Pancreas (tissue), 10 donors: ENCODE results near the gene TARBP1. TPM values are rescaled to one million over a fixed set of nuclear protein-coding genes. Genes with fewer than 3 reads are reported as not detected.
"Not testable (repeated sequence)": the region's sequence is repeated elsewhere in the genome, so short reads cannot be mapped to it uniquely, and the experiment has no call there.

Source experiments
- ATAC-seq, 4 donors: fragments of 200-7000 bp; cut with Tn5 transposase; one replicate each; pipeline versions ENCODE4 v1.8.0 to v1.9.1; 2020; ENCODE audit warnings: mild to moderate bottlenecking in 4 of 4, moderate library complexity in 4 of 4
- DNase-seq, 6 donors: peaks; one replicate each; pipeline ENCODE4 v3.0.0-alpha.2; 2020
- FAIRE-seq: peaks from 2 replicates; lab custom pipeline; 2012; peaks lifted over from hg19 to GRCh38; lab: Jason Lieb, UNC
- H3K27ac ChIP-seq, 4 donors: fragments of 200-600 bp; sonication (generic); 1 replicate in 3 of 4; 2 replicates in 1 of 4; pipeline versions ENCODE4 v1.5.0 to v1.8.0; 2020
- H3K27me3 ChIP-seq, 4 donors: fragments of 200-600 bp; one replicate each; pipeline ENCODE4 v1.8.0; 2021
- H3K36me3 ChIP-seq, 3 donors: fragments of 200-600 bp; sonication (generic) in 1 of 3; one replicate each; pipeline versions ENCODE4 v1.5.0 to v1.8.0; 2020 to 2021
- H3K4me1 ChIP-seq, 3 donors: fragments of 200-600 bp; one replicate each; pipeline ENCODE4 v1.8.0; 2021
- H3K4me3 ChIP-seq, 4 donors: fragments of 200-600 bp; sonication (generic) in 2 of 4; one replicate each; pipeline versions ENCODE4 v1.5.0 to v1.8.0; 2020 to 2021
- H3K9me3 ChIP-seq, 4 donors: fragments of 200-600 bp; one replicate each; pipeline ENCODE4 v1.8.0; 2021
- CTCF ChIP-seq, 4 donors: fragments of 200-600 bp; sonication (generic) in 3 of 4; IDR thresholded peaks; one replicate each; pipeline versions ENCODE4 v1.5.0 to v1.8.0; 2021; ENCODE audit warnings: antibody characterized with exemption in 4 of 4
- WGBS, 2 donors: extraction: QIAGEN DNeasy Blood & Tissue Kit; methylation state at CpG; one replicate each; pipeline ENCODE4 v1.1.7; 2013; 5-methylcytosine and 5-hydroxymethylcytosine counted together
- intact Hi-C, 3 donors: fragments of 100-400 bp; cut with DNase I; formaldehyde crosslinking; loops; one replicate each; pipeline versions ENCODE4 v1.11.1 to v1.14.2; 2022
- polyA plus RNA-seq, 2 donors: library from polyadenylated mRNA; stranded (reverse); fragments of 200-250 nt; gene quantifications; one replicate each; pipeline ENCODE4 v1.2.3, GENCODE V29; 2013
- total RNA-seq, 6 donors: library from RNA; stranded (reverse); fragmentation: NEBNext Ultra II Directional in 4 of 6; extraction: Animal tissue kit (Norgen Biotek cat#: 25700) in 4 of 6; gene quantifications; one replicate each; pipeline versions ENCODE4 v1.2.1 to v1.2.4, GENCODE V29; 2021 to 2023
- donor health status: healthy with polysubstance abuse.
- donor health status: DM: no; HTN: no; CAD: no; lungs with moderate emphysema.
- donor health status: DM: no; HTN: no; CAD: no.
- donor health status: control.
- donor health status: control.
- donor health status: Bipolar disorder and iron deficiency.
- donor health status: DM: yes; HTN: yes; CAD: no.
- donor health status: DM: no; HTN: no; CAD: no.
- donor health status: DM: no; HTN: no; CAD: no.
- donor health status: DM: yes; HTN: yes; CAD: no.

Gene TARBP1
- total and polyA plus RNA-seq, 8 donors = 11.0 to 52.2 (median 14.4) TPM

GRCh38 chr1:234381699-234382555 lies 97.1 kb downstream of the TARBP1 start:
- no peak for FAIRE-seq
- WGBS, 2 donors = 83 to 85% methylated on average over 10 of the region's 10 CpGs
- intact Hi-C loops = no loop called here
- no peak for ATAC-seq
- H3K36me3 ChIP-seq = peaks cover 0 to 7% (median 0%) of the 10 kb centered on the region in 3 donors
- TF ChIP-seq CTCF (IDR thresholded peaks at IDR 0.05) = no peak
- H3K4me3 ChIP-seq = no peak overlapping the region
- DNase-seq = no peak
- H3K27ac ChIP-seq = no peak overlapping the region
- no peaks in the 10 kb centered on the region for H3K27me3 ChIP-seq
- no peaks in the 10 kb centered on the region for H3K9me3 ChIP-seq
- no peaks in the 10 kb centered on the region for H3K4me1 ChIP-seq

GRCh38 chr1:234379591-234380109 lies 99.3 kb downstream of the TARBP1 start:
- H3K36me3 ChIP-seq, H3K9me3 ChIP-seq, DNase-seq, H3K4me3 ChIP-seq, H3K27ac ChIP-seq, H3K27me3 ChIP-seq, H3K4me1 ChIP-seq, ATAC-seq, FAIRE-seq, intact Hi-C loops: not testable (repeated sequence)
- 84 to 95% methylated on average over 5 of the region's 5 CpGs for WGBS, 2 donors

GRCh38 chr1:234375672-234376071 lies 103.3 kb downstream of the TARBP1 start:
- intact Hi-C loops = no loop called here
- no peak for ATAC-seq

GRCh38 chr1:234373959-234374254 lies 105.1 kb downstream of the TARBP1 start:
- ATAC-seq = peak in 1 of 4 donors; percentile 30
- Histone ChIP-seq H3K4me1 (peaks cover 10 to 19% (median 16%) of the 10 kb centered on the region in 3 donors), H3K4me3 (peak overlapping the region; percentile 42 to 89 (median 77)), H3K27me3 (no peaks in the 10 kb centered on the region), H3K36me3 (peaks cover 0 to 9% (median 7%) of the 10 kb centered on the region in 3 donors), H3K9me3 (no peaks in the 10 kb centered on the region), H3K27ac (peak overlapping the region; percentile 70 to 97 (median 92))
- 2% methylated on average over 6 of the region's 6 CpGs for WGBS, 2 donors
- FAIRE-seq = no peak
- no peak for DNase-seq
- TF ChIP-seq CTCF (IDR thresholded peaks at IDR 0.05) = no peak
- intact Hi-C loops = no loop called here

More at GRCh38 chr1:234375672-234376071, 103.3 kb downstream of the TARBP1 start:
- no peak overlapping the region for H3K4me3 ChIP-seq
- peaks cover 0 to 9% (median 7%) of the 10 kb centered on the region in 3 donors for H3K36me3 ChIP-seq
- DNase-seq = no peak
- TF ChIP-seq CTCF (IDR thresholded peaks at IDR 0.05) = no peak
- WGBS, 2 donors = 87 to 90% methylated on average over 7 of the region's 7 CpGs
- peaks cover 10 to 19% (median 16%) of the 10 kb centered on the region in 3 donors for H3K4me1 ChIP-seq
- no peaks in the 10 kb centered on the region for H3K9me3 ChIP-seq
- no peak overlapping the region for H3K27ac ChIP-seq
- no peak for FAIRE-seq
- H3K27me3 ChIP-seq = no peaks in the 10 kb centered on the region

- Histone ChIP-seq H3K4me3 (peak within 1 kb of the TSS; percentile 42 to 89 (median 77)), H3K9me3 (no peaks in the 10 kb centered on the region), H3K36me3 (peaks cover 0 to 9% (median 7%) of the 10 kb centered on the region in 3 donors), H3K27me3 (no peaks in the 10 kb centered on the region), H3K4me1 (peaks cover 10 to 19% (median 16%) of the 10 kb centered on the region in 3 donors), H3K27ac (peak within 1 kb of the TSS; percentile 70 to 97 (median 92))
- intact Hi-C loops = no loop called here
- peak; percentile 94 to 97 (median 96) for ATAC-seq
- 0% methylated on average over 62 of the region's 62 CpGs for WGBS, 2 donors
- no peak for FAIRE-seq
- peak; percentile 81 to 95 (median 86) for DNase-seq
- TF ChIP-seq CTCF (IDR thresholded peaks at IDR 0.05) = no peak
These were observed 105.7 kb downstream of the TARBP1 start, which contains the start of gene COA6 for GRCh38 chr1:234373064-234373958. TSS of gene COA6 (plus strand) at chr1:234373456. CDS start at chr1:234373467, 11 bp downstream.
